Measurements from ENCODE around the gene PPBP. TPM values are rescaled to one million over a fixed set of nuclear protein-coding genes. Genes with fewer than 3 reads are reported as not detected.

The PPBP gene
- total and polyA plus RNA-seq, 9 donors: 0.53 to 0.80 TPM; not detected in 7

DNA sequence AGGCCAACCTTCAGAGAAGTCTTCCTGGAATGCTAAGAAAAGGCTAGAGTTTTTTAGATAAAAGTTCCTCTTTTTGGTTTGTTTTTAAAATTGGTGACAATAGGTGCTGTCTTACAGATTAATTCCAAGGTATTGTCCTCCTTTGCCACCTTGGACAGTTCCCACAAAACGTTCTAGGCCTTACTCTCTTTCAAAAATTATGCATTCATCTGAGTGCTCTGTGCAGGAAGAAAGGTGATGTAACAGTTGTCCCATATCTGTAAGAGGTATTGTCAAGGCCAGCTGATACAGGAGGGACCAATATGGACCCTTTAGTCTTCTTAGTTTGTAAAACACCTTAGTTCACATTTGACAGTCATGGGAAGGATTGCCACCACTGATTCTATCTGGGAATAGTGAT, 26.3 kb upstream of the PPBP start:
- intact Hi-C loops (cut with DNase I): no loop called here
- Histone ChIP-seq H3K27ac (no peak overlapping the region), H3K36me3 (no peaks in the 10 kb centered on the region), H3K4me1 (ENCODE audit: insufficient read depth) (no peaks in the 10 kb centered on the region), H3K27me3 (no peaks in the 10 kb centered on the region), H3K9me3 (no peaks in the 10 kb centered on the region), H3K4me3 (no peak overlapping the region)
- TF ChIP-seq, protein P1, sequence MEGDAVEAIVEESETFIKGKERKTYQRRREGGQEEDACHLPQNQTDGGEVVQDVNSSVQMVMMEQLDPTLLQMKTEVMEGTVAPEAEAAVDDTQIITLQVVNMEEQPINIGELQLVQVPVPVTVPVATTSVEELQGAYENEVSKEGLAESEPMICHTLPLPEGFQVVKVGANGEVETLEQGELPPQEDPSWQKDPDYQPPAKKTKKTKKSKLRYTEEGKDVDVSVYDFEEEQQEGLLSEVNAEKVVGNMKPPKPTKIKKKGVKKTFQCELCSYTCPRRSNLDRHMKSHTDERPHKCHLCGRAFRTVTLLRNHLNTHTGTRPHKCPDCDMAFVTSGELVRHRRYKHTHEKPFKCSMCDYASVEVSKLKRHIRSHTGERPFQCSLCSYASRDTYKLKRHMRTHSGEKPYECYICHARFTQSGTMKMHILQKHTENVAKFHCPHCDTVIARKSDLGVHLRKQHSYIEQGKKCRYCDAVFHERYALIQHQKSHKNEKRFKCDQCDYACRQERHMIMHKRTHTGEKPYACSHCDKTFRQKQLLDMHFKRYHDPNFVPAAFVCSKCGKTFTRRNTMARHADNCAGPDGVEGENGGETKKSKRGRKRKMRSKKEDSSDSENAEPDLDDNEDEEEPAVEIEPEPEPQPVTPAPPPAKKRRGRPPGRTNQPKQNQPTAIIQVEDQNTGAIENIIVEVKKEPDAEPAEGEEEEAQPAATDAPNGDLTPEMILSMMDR (IDR thresholded peaks at IDR 0.05): no peak
- no peak for TF ChIP-seq POLR2A (IDR thresholded peaks at IDR 0.05)
- TF ChIP-seq EP300 (IDR thresholded peaks at IDR 0.05): no peak
- WGBS, 3 donors: 3 to 7% (median 3%) methylated on average over 1 of the region's 1 CpG
- DNase-seq: no peak

DNA sequence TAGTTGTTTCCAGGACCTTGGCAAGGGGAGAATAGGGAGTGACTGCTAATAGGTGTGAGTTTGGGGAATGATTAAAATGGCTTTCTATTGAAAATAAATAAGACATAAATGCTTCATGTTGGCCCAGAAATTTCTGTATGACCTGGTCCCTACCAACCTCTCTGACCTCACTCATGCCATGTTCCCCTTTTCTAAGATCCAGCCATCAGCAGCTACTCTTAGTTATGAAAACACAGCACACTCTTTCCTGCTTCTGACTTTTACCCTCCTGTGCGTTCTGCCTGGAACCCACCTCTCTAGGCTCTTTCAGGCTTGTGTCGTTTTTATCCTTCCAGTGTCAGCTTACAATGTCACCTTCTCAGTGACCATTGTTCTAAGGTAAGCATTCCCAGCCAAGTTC, 25.3 kb upstream of the PPBP start:
- H3K9me3 ChIP-seq: no peaks in the 10 kb centered on the region
- H3K27me3 ChIP-seq: no peaks in the 10 kb centered on the region
- no peak overlapping the region for H3K4me3 ChIP-seq
- TF ChIP-seq EP300 (IDR thresholded peaks at IDR 0.05): no peak
- no peak for TF ChIP-seq POLR2A (IDR thresholded peaks at IDR 0.05)
- TF ChIP-seq, protein P1 (IDR thresholded peaks at IDR 0.05): no peak
- no peak overlapping the region for H3K27ac ChIP-seq
- intact Hi-C loops (cut with DNase I): no loop called here
- no peaks in the 10 kb centered on the region for H3K36me3 ChIP-seq
- H3K4me1 ChIP-seq (ENCODE audit: insufficient read depth): no peaks in the 10 kb centered on the region
- 56 to 68% (median 67%) methylated on average over 2 of the region's 2 CpGs for WGBS, 3 donors
- no peak for DNase-seq

DNA sequence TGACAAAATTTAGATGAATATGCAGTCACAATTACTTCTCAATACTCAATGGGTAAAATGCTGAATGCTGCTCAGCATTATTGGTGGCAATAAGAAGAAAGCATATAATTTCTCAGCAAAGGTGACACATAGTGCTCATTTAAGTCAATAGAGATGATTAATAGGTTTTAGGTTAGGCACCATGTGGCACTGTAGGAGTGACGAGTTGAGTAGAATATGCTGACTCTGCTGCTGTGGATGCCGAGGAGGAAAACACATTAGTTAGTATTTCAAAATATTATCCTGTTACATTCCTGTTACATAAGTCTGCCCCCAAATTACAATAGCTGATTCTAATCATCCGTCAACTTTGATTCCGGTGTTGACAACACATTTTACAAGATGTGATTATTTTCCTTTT, 24.1 kb upstream of the PPBP start:
- Histone ChIP-seq H3K4me3 (no peak overlapping the region), H3K27me3 (no peaks in the 10 kb centered on the region), H3K27ac (no peak overlapping the region), H3K9me3 (no peaks in the 10 kb centered on the region), H3K36me3 (no peaks in the 10 kb centered on the region), H3K4me1 (ENCODE audit: insufficient read depth) (no peaks in the 10 kb centered on the region)
- TF ChIP-seq EP300 (IDR thresholded peaks at IDR 0.05) (no peak), POLR2A (IDR thresholded peaks at IDR 0.05) (no peak)
- TF ChIP-seq, protein P1 (IDR thresholded peaks at IDR 0.05): no peak
- WGBS, 3 donors: 68 to 82% (median 79%) methylated on average over 4 of the region's 4 CpGs
- intact Hi-C loops (cut with DNase I): no loop called here
- DNase-seq: no peak

DNA sequence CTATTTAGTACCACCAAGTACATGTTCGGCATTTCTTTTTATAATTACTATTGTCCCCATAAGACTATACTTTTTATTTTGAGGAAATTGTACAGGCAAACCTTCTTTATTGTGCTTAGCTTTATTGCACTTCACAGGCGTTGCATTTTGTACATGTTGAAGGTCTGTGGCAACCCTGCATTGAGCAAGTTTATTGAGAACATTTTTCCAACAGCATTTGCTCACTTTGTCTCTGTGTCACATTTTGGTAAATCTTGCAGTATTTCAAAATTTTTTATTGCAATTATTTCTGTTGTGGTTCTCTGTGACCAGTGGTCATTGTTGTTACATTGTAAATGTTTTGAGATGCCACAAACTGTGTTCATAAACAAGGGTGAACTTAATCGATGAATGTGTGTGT, 21.3 kb upstream of the PPBP start:
- no peak overlapping the region for H3K4me3 ChIP-seq
- intact Hi-C loops (cut with DNase I): no loop called here
- no peaks in the 10 kb centered on the region for H3K27me3 ChIP-seq
- no peaks in the 10 kb centered on the region for H3K36me3 ChIP-seq
- WGBS, 3 donors: 87 to 92% (median 87%) methylated on average over 3 of the region's 3 CpGs
- H3K9me3 ChIP-seq: no peaks in the 10 kb centered on the region
- no peak for DNase-seq
- TF ChIP-seq EP300 (IDR thresholded peaks at IDR 0.05) (no peak), POLR2A (IDR thresholded peaks at IDR 0.05) (no peak)
- TF ChIP-seq, protein P1 (IDR thresholded peaks at IDR 0.05): no peak
- no peak overlapping the region for H3K27ac ChIP-seq
- no peaks in the 10 kb centered on the region for H3K4me1 ChIP-seq (ENCODE audit: insufficient read depth)
